GM21367 (cell line): ENCODE measurements around the gene TEX29.

Source experiments
- ATAC-seq: cut with Tn5 transposase; IDR thresholded peaks from one replicate; pipeline ENCODE4 v1.9.1; 2021; ENCODE audit not compliant: unreplicated experiment

The TEX29 gene

DNA sequence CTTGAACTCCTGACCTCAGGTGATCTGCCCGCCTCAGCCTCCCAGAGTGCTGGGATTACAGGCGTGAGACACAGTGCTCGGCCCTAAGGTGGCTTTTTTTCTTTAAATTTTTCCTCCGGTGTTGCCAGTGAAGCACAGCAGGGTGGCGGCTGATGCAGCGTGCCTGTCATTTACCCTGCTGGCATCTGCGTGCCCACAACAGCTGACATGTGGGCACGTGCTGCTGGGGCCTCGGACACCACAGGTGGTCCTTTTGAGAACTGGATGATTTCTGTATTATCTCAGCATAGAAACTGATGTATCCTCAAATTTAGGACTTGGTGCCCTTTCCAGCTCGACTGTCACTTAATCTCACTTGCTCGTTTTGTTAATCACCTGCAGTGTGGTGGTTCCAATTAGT is 31.2 kb upstream of the TEX29 start:
- ATAC-seq = no peak

DNA sequence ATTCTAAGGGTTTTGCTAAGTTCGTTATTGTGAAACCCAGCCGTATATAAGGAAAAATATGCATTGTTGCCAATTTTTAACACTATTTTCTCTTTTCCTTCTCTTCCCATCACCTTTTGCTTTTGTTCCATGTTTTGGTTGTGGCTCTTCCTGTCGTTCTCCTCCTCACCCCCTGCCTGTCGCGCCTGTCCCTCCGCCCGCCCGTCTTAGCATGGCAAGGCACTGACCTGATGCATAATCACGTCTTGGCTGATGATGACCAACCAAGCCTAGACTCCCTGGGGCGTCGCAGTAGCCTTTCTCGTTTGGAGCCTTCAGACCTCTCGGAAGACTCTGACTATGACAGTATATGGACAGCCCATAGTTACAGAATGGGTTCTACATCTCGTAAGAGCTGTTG is 28.5 kb upstream of the TEX29 start:
- no peak for ATAC-seq

DNA sequence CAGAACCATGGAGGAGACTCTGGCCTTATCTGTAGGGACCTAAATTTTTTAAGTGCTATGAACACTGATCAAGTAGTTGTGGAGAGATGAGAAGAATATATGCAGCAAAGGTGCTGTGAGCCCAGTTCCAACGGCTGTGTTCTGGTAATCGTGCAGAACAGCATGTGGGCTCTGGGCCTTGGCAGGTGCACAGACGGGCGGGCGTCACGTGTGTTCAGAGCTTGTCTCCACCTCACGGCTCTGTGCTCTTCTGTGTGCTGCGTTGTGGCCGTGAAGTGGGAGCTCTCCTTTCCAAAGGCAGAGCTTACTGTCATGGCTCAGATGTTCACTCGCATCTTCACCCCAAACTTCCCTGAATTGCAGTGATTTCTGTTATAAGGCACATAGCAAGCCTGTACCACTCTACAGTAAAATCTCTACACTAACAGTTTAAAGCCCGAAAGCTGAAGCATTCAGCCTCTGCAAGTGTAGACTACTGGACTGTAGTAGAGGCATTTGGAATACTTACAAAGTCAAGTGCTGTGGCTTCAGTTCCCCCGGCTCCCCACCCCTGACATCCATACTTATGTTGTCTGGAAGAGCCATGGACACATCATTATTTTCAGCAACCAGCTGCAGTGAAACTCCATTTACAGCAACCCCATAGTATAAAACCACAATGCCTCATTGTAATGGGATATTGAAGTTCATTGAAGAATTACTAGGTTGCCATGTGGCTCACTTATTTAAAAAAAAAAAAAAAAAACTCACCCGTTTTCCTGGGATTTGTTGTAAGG is 27.5 kb upstream of the TEX29 start:
- ATAC-seq = no peak

DNA sequence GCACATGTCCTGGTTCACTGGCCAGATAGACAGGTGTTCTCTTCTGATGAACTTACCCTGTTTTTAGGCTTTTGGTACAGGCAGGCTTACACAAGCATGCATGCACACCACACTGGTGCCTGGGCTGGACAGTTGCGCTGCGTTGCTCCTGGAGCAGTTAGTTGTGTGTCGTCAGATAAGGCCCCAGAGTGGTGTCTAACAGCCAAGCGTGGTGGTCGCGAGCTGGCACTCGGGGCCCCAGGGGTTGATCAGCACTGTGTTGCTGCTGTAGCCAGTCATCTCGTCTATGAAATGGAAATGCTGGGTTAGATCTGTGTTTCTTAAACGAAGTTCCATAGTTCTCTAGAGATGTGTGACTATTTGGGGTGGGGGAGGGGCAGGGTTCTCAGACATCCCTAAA is 24.6 kb upstream of the TEX29 start:
- ATAC-seq = no peak

DNA sequence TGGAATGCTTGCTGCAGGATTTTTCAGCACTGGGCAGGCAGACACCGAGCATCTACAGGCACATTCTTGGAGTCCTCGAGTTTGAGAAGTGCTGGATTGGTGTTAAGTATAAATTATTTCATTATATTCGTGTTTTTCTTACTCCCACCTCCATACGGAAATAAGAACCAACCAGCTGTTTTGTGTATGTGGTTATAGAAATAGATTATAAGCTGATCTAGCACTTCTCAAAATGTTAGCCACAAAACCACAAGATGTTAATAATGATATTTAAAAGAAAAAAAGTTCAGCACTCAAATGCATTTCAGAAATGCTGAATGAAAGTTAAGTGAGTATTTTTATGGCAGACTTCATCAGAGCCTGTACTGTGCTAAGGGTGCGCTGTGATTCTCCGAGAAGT is 24.0 kb upstream of the TEX29 start:
- no peak for ATAC-seq

DNA sequence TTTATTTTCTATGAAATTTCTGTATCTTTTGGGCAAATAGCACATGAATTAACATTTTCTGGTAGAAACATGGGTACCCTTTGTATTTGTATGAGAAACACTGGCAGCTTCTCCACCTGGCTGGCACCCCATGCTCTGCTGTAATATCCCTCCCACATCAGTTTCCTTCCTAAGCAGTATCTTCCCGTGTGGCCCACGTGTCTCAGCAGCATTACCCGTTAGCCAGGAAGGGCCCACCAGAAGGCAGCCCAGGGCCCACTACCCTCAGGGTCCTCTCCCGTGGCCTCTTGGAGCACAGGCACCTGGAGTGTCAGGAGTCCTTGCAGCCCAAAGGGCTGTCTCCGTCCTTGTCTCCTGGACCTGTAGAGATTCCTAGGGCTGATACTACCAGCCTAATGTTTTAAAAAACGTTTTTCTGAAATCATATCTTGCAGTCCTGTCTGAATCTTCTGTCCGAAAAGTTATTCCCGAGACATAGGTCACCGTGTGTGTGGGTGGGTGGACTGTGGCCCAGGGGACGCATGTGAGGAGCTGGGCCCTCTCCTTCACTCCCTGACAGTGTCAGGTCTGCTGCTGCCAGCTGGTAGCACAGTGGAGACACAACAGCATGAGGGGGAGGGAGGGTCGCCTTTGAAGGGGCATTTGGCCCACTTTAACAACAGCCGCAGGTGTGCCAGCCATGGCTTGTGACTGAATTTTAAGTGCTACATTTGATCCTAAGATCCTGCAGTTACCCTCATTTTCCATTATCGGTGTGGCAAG is 22.0 kb upstream of the TEX29 start:
- no peak for ATAC-seq

DNA sequence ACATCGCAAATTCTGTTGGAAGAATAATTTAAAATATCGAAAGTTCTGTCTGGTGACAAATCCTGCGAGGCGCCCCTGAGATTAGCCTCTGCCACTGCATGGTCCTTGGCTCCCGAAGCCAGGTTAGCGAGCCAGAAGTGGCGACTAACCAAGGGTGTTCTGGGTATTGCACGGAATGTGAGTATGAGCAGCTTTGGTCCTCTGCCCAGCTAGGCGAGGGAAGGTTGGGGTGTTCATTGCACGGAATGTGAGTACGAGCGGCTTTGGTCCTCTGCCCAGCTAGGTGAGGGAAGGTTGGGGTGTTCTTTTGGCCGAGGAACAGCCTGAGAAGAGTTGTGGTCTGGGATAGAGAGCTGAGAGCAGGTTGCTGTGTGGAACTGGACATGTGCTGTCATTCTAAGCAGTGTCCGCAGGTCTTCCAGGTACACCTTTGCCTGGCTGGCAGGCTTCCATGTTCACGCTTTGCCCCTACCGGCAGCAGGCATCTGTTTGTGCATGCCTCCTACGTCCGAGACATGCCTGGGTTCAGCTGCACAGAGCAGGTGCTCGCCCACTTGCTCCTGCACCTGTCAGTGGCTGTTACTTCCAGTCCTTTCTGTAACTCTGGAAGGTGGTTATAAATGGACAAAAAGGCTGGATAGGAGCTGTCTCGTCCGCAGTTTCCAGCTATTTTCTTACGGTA is 18.3 kb upstream of the TEX29 start:
- no peak for ATAC-seq

DNA sequence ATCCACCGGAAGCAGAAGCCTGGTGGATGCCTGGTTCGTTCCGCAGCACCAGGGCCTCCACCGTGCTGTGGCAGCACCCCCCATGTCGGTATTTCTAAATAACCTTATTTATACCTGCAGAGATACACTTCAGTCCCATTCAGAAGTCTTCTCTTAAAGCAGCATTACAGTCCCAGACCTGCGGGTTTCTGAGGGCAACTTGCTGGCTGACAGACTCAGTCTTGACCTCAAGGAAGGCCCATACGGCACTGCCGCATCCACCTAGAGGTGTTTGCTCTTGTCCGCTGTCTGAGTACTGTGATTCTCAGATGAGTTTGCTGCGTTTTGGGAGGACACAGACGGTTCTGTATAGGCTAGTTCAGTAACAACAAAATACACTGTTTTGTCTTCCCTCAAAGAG is 16.9 kb upstream of the TEX29 start:
- ATAC-seq = no peak

DNA sequence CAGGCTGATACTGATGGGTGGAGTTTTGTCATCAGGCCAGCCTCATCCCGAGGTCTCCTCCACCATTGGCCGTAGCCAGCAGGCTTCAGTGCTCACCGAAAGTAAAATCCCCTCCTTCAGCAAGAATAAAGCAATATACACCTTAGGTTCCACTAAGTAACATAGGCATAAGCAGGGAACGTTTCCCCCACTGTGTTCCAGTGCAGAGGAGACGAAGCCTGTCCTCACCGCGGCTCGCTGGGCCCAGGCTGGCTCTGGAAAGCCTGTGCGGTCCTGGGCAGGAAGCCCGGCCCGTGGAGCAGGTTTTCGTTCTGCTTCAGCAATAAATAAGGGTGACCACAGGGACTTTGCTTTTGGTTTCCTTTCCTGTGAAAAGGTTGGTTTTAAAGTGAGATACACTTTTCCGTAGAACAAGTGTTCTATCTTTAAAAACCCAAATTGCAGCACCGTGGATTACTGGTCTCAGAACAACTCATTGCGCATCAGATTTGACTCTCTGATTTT is 16.3 kb upstream of the TEX29 start:
- ATAC-seq = peak; percentile 95

DNA sequence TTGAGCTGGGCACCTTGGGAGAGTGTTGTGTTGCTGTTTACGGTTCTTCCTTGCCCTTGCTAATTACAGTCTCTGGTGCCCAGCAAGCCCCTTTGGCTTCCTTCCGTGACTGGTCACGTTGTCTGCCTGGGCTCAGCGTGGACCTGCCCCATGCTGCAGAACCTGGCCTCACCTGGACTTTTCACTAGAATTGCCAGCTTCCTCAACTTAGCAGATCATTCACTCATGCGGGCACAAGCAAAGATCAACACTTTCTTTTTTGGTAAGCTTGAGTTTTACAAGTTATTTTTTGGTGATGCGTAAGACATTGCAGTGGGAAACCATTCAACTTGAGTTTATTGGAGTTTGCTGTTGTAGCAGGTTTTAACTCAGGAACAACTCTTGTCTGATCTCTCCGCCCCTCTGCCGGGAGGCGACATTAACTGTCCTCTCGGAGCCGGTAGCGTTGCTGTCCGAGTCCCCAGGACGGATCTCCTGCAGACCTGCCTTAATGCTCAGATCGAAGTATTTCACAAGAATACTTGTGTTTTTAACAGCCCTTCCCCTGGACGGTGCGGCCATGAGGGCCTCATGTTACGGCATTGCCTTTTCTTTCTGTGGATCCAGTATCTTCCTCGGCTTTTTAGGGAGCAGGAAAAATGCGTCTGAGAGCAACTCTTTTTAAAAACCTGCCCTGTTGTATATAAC is 15.7 kb upstream of the TEX29 start:
- peak; percentile 23 for ATAC-seq

DNA sequence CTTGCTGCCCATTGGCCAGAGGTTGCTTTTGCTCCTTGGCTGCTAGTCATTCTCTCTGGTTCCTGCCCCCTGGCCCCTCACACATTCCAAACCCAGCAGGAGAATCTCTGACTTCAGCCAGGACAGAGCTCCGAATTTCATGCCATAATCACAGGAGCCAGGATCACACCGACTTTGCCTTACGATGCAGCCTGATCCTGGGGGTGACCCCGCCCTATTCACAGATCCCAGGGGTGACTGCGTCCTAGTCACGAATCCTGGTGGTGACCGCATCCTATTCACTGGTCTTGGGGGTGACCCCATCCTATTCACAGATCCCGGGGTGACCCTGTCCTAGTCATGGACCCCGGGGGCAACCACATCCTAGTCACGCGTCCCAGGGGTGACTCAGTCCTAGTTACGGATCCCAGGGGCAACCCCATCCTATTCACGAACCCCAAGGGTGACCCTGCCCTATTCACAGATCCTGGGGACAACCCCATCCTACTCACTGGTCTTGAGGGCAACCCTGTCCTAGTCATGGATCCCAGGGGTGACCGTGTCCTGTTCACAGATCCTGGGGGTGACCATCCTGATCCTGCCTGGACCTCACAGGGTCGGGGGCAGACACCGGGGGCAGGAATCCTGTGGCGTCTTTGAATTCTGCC is 7.4 kb upstream of the TEX29 start:
- ATAC-seq = no peak

DNA sequence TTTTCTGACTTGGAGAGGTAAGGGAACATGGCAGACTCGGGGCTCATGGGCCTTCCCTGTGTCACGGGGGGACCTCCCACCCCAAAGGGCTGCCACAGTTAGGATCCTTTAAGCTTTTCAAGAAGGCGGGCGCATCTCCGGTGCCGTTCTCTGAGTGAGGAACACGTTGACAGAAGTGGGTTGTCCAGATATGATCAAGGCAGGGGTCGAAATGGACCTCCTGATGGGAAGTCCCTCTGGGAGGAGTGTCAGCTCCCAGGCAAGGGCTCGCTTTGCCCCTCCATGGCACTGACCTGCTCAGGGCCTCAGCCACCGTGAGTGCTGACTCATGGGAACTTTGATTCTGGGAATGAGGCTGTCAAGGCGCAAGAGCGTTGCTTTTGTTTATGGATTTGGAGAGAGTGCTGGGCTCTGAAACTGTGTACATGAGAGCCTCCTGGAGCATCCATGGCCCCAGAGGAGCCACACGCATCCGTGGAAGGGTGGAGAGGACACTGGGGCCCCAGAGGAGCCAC is 6.5 kb upstream of the TEX29 start:
- ATAC-seq = no peak

DNA sequence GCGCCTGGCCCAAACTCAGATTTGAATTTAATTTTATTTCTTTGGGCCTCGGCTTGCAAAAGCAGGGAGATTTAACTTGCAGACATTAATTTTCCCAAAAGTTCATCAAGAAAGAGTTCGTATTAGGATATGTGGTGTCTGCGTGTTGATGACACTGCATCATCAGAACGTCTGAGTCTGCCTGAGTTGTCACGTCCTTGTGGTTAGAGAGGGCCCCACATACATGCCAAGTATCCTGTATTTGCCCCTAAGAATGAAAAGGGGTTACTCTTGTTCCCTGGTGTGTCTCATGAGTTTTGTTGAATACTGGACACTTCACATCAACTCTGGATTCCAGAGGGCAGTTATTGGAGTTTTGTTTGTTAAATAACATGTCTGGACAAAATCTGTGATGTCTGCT is 5.6 kb upstream of the TEX29 start:
- ATAC-seq = no peak

DNA sequence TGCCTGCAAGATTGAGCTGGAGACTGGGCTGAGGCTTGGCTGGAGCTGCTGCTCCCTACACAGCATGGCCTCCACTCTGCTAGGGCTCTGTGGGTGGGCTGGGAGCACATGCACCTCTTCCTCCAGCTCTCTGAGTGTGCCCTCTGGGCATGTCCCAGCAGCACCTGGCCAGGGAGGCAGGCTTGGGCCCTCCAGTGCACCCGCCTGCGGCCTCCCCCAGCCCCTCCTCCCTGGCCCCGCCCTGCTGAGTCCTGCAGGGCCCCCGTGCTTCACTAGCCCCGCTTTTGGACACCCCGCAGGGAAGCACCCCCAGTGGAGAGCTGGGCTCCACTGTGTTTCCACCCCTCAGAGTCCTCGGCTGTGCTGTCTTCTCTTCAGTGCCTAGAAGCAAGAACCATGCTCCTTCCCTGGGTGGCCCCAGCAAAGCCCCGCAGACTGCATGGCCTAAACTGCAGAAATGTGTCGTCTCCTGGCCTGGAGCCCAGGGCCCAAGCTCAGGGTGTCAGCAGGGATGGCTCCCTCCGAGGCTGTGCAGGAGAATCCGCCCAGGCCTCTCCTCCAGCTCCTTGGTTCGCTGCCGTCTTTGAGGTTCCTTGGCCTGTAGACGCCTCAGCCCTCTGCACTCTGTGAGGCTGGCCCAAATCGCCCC is 5.0 kb upstream of the TEX29 start:
- ATAC-seq = no peak

DNA sequence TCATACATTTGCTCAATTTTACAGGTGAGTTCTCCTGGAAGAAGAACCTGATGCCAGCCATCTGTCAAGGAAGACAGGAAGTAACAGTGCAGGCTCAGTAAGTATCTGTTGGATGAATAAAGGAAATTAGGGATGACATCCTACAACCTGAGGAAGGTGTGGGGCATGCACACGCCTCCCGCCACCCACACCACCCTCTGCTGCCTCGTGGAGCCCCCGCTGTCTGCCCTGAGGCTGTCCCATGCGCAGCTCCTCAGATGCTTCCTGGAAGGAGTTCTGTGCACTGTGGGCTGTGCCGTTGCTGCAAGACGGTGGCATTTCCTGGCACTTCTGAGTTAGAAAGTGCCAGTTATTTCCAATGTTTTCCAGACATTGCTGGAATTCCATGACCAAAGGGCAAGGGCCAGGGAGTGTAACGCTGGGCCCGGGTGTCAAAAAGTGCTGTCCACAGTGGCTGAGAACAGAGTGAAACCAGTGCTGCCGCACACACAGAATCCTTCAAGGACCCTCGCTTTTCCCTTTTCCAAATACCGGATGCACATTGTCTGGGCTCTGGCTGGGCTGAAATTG is 4.2 kb upstream of the TEX29 start:
- ATAC-seq = no peak

DNA sequence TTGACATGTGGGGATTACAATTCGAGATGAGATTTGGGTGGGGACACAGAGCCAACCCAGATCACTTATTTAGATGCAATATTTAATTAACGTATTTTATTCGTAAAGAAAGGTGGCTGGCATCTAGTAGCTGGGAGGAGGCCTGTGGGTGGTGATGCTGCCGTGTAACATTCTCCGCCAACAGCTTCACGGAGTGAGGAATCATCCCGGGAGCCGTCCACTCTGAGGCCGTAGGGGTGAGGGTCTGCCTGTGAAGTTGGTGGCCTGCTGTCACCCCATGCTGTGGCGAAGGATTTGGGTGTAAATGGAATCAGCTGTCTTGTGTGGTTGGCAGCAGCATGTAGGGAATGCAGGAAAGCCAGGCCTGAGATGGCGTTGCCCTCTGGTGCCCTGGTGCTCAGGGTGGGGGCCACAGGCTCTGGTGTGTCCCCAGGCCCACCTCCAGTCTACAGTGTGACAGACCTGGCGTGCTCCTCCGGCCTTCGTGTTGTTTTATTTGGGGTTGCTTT is 3.3 kb upstream of the TEX29 start:
- ATAC-seq = no peak

DNA sequence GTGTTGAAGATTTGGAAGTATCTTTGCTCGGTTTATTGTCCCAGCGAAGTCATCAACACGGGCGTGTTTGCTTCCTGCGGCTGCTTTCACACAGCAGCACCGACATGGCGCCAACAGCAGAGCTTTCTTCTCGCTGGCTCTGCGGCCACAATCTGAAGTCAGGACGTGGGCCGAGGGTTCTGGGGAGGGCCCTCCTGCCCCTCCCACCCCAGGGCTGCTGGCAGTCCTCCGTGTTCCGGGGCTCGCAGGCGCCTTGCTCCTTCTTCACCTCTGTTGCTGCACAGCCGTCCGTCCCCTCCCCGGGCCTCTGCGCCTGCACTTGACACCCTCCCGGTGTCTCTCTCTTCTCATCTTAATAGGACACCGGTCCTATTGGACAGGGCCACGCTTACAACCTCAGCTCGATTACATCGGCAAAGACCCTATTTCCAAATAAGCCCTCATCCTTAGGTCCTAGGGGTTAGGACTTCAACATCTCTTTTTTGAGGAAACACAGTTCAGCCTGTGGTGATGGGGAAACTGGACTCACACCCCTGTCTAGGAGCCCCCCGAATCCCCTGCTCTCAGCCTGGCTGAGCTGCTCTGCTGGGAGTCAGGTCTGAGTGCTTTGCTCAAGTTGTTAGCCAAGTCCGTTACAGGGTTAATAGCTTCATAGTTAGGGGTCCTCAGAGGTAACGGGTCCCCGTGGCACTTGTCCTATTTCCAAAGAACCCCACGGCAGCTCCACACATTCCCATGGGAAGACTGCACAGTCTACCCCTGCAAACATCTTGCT is 2.7 kb upstream of the TEX29 start:
- no peak for ATAC-seq

DNA sequence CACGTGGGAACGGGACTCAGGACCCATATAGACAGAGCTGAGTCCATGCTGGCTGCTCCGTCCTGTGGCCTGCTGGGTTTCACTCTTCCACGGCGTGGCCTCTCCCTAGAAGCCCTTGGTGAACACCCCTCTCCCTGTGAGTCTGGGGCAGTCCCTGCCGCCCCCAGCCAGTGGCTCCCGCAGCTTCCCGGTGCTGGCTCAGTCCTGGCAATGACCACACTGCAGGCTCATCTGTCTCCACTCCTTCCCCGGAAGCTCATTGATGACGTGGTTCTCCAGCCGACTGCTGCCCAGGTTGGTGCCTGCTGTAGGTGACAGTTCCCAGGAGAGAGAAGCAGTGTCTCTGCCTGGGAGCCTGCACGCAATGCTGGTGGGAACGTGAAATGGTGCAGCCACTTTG is 2.1 kb upstream of the TEX29 start:
- no peak for ATAC-seq

DNA sequence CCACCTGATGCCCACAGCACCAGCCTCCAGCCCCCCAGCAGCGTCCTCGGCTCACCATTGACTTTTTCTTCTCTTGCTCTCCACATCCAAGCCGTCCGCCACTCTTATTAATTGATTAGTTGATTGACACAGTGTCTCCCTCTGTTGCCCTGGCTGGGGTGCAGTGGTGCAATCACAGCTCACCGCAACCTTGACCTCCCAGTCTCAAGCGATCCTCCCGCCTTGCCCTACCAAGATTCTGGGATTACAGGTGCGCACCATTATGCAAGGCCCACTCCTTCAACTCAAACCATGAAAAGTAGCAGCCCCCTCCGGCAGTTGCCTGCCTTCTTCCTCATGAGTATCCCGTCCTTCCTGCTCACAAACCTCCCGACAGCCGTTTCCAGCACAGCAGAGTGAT is 921 bp upstream of the TEX29 start:
- no peak for ATAC-seq
